DOHH2 (cell line): ENCODE measurements around the gene P4HA1.

ENCODE experiments used
- H3F3A ChIP-seq: fragments of 200-600 bp; sonication (generic), shearing (Covaris generic); 2 replicates; pipeline ENCODE4 v1.6.0; 2016; ENCODE audit warnings: antibody characterized with exemption, mild to moderate bottlenecking; ENCODE audit not compliant: control insufficient read depth, insufficient read depth
- H3K27ac ChIP-seq: fragments of 200-600 bp; sonication (generic); 2 replicates; pipeline ENCODE4 v1.5.1; 2014; ENCODE audit warnings: low read depth, mild to moderate bottlenecking, low read length, moderate library complexity
- H3K27me3 ChIP-seq: fragments of 200-600 bp; sonication (generic); 2 replicates; pipeline ENCODE4 v1.6.1; 2014; ENCODE audit warnings: mild to moderate bottlenecking, low read length, mixed read lengths; ENCODE audit not compliant: control insufficient read depth
- H3K36me3 ChIP-seq: fragments of 200-600 bp; sonication (generic); 2 replicates; pipeline ENCODE4 v1.6.1; 2014; ENCODE audit warnings: mild to moderate bottlenecking, low read length, moderate library complexity, mixed read lengths; ENCODE audit not compliant: control insufficient read depth
- H3K4me1 ChIP-seq: fragments of 200-600 bp; sonication (generic); 2 replicates; pipeline ENCODE4 v1.6.1; 2014; ENCODE audit warnings: mild to moderate bottlenecking, low read length, mixed read lengths; ENCODE audit not compliant: control insufficient read depth
- H3K4me2 ChIP-seq: fragments of 200-600 bp; sonication (generic); 2 replicates; pipeline ENCODE4 v1.6.0; 2014; ENCODE audit warnings: mild to moderate bottlenecking, low read length, moderate library complexity
- H3K4me3 ChIP-seq: fragments of 200-600 bp; sonication (generic); 2 replicates; pipeline ENCODE4 v1.5.1; 2014; ENCODE audit warnings: mild to moderate bottlenecking, low read length, mixed read lengths
- H3K79me2 ChIP-seq: fragments of 200-600 bp; sonication (generic); 2 replicates; pipeline ENCODE4 v1.6.1; 2014; ENCODE audit warnings: mild to moderate bottlenecking, low read length, mixed read lengths; ENCODE audit not compliant: control insufficient read depth
- H3K9me2 ChIP-seq: fragments of 200-600 bp; sonication (generic); replicated peaks from 2 replicates; pipeline ENCODE4 v1.6.1; 2014; ENCODE audit warnings: mild to moderate bottlenecking, low read length, mixed read lengths; ENCODE audit not compliant: control insufficient read depth
- H3K9me3 ChIP-seq: fragments of 200-600 bp; sonication (generic); 2 replicates; pipeline ENCODE4 v1.6.1; 2014; ENCODE audit warnings: antibody characterized with exemption, low read length, mixed read lengths; ENCODE audit not compliant: control insufficient read depth, insufficient read depth
- H4K20me1 ChIP-seq: fragments of 200-600 bp; sonication (generic); 2 replicates; pipeline ENCODE4 v1.6.0; 2014; ENCODE audit warnings: low read depth, mild to moderate bottlenecking, antibody characterized with exemption, low read length, moderate library complexity; ENCODE audit not compliant: control insufficient read depth, insufficient read depth
- CTCF ChIP-seq: fragments of 200-600 bp; sonication (generic); IDR thresholded peaks from one replicate; pipeline ENCODE4 v1.5.1; 2014; ENCODE audit warnings: antibody characterized with exemption, mild to moderate bottlenecking, low read depth, low read length; ENCODE audit not compliant: poor library complexity, severe bottlenecking
- EZH2phosphoT487 ChIP-seq: fragments of 200-600 bp; sonication (generic); IDR thresholded peaks from 2 replicates; pipeline ENCODE4 v1.6.1; 2017; ENCODE audit warnings: borderline replicate concordance, mild to moderate bottlenecking, antibody characterized with exemption, low read length, moderate library complexity, mixed read lengths

Gene P4HA1

GRCh38 chr10:72976886-72977285, 119.8 kb downstream of the P4HA1 start:
- Histone ChIP-seq H3K27ac (no peak overlapping the region), H3K4me1 (no peaks in the 10 kb centered on the region), H3K27me3 (no peaks in the 10 kb centered on the region), H3K4me3 (no peak overlapping the region), H3K9me3 (peaks cover 31% of the 10 kb centered on the region), H3F3A (no peaks in the 10 kb centered on the region), H3K9me2 (no peaks in the 10 kb centered on the region), H3K4me2 (no peak overlapping the region), H3K36me3 (no peaks in the 10 kb centered on the region), H4K20me1 (no peaks in the 10 kb centered on the region), H3K79me2 (no peaks in the 10 kb centered on the region)
- TF ChIP-seq CTCF, result no peak
- TF ChIP-seq EZH2phosphoT487, result no peak
